Upper lobe of left lung (tissue), 6 donors: ENCODE measurements around the gene CDH9. TPM values are rescaled to one million over a fixed set of nuclear protein-coding genes. Genes with fewer than 3 reads are reported as not detected.

ENCODE experiments used
- ATAC-seq, 2 donors: fragments of 200-7000 bp; cut with Tn5 transposase; one replicate each; pipeline ENCODE4 v1.9.1; 2022; ENCODE audit warnings: mild to moderate bottlenecking in 2 of 2, moderate library complexity in 2 of 2; ENCODE audit not compliant: low FRiP score in 2 of 2
- DNase-seq, 2 donors: peaks; one replicate each; pipeline ENCODE4 v3.0.0-alpha.2; 2019 to 2020
- H3K27ac ChIP-seq, 4 donors: fragments of 200-600 bp; sonication (generic); one replicate each; pipeline ENCODE4 v1.5.1; 2016 to 2019
- H3K27me3 ChIP-seq, 4 donors: fragments of 200-600 bp; sonication (generic); one replicate each; pipeline ENCODE4 v1.5.1; 2017 to 2019
- H3K36me3 ChIP-seq, 4 donors: fragments of 200-600 bp; sonication (generic); one replicate each; pipeline ENCODE4 v1.5.1; 2016 to 2019
- H3K4me1 ChIP-seq, 4 donors: fragments of 200-600 bp; sonication (generic); one replicate each; pipeline ENCODE4 v1.5.1; 2018 to 2019
- H3K4me3 ChIP-seq, 4 donors: fragments of 200-600 bp; sonication (generic); one replicate each; pipeline ENCODE4 v1.5.1; 2017 to 2019; ENCODE audit warnings: mild to moderate bottlenecking in 2 of 4, moderate library complexity in 1 of 4
- H3K9me3 ChIP-seq, 4 donors: fragments of 200-600 bp; sonication (generic); one replicate each; pipeline ENCODE4 v1.5.1; 2018 to 2019
- EP300 ChIP-seq, 4 donors: sonication (generic); formaldehyde crosslinking; IDR thresholded peaks; one replicate each; pipeline ENCODE4 v1.5.1; 2017; ENCODE audit warnings: antibody characterized with exemption in 4 of 4, control low read depth in 2 of 4
- POLR2A ChIP-seq, 4 donors: fragments of 450-650 bp; IDR thresholded peaks; one replicate each; pipeline ENCODE4 v1.5.1; 2016 to 2017; ENCODE audit warnings: antibody characterized with exemption in 4 of 4, mild to moderate bottlenecking in 2 of 4
- POLR2AphosphoS5 ChIP-seq, 2 donors: sonication (generic); formaldehyde crosslinking; IDR thresholded peaks; one replicate each; pipeline ENCODE4 v1.5.1; 2017; ENCODE audit warnings: antibody characterized with exemption in 2 of 2
- WGBS, 2 donors: methylation state at CpG; one replicate each; pipeline ENCODE4 v1.1.5; 2017 to 2018; 5-methylcytosine and 5-hydroxymethylcytosine counted together
- total RNA-seq, 6 donors: library from RNA; depleted of rRNA in 4 of 6; stranded (reverse); fragments of >200 nt in 4 of 6; gene quantifications; one replicate each; pipeline versions ENCODE4 v1.1.0 to v1.2.1, GENCODE V29; 2016 to 2021
- TF ChIP-seq, protein P1 (sequence below), 6 experiments: fragments of 450-650 bp in 4 of 6; fragments of 200-600 bp in 2 of 6; sonication (generic) in 2 of 6; IDR thresholded peaks; one replicate each; pipeline ENCODE4 v1.5.1; 2016 to 2019; ENCODE audit warnings: antibody characterized with exemption in 6 of 6
- donor health status: DM: no; HTN: no; CAD: no; lungs with moderate emphysema.
- donor health status: DM: no; HTN: yes; CAD: no; lungs with severe emphysema.

Gene CDH9
- total RNA-seq, 6 donors from 2014 or later = not detected

DNA sequence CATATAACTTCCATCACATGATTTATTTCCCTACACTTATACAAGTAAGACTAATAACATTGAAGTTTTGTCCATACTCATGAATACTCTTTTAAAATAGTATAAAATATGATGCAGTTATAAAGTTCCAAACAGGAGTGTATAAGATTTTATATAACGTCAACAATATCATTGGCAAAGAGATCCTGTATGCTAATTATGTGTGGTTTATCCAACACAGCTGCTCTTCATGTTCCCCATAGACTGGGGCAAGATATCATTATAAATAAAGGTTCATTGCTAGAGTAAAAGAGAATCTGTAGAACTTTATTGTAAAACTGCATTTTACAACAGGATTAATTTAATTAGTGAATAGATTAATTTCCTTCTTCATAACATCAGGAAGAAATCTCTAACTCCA is 16.9 kb downstream of the CDH9 start:
- H3K27me3 ChIP-seq = no peaks in the 10 kb centered on the region
- H3K9me3 ChIP-seq = no peaks in the 10 kb centered on the region
- DNase-seq (no peak), ATAC-seq (no peak)
- no peak overlapping the region for H3K27ac ChIP-seq
- 59 to 65% methylated on average over 1 of the region's 1 CpG for WGBS, 2 donors
- TF ChIP-seq, protein P1, sequence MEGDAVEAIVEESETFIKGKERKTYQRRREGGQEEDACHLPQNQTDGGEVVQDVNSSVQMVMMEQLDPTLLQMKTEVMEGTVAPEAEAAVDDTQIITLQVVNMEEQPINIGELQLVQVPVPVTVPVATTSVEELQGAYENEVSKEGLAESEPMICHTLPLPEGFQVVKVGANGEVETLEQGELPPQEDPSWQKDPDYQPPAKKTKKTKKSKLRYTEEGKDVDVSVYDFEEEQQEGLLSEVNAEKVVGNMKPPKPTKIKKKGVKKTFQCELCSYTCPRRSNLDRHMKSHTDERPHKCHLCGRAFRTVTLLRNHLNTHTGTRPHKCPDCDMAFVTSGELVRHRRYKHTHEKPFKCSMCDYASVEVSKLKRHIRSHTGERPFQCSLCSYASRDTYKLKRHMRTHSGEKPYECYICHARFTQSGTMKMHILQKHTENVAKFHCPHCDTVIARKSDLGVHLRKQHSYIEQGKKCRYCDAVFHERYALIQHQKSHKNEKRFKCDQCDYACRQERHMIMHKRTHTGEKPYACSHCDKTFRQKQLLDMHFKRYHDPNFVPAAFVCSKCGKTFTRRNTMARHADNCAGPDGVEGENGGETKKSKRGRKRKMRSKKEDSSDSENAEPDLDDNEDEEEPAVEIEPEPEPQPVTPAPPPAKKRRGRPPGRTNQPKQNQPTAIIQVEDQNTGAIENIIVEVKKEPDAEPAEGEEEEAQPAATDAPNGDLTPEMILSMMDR (IDR thresholded peaks at IDR 0.05) = no peak
- H3K36me3 ChIP-seq = no peaks in the 10 kb centered on the region
- no peaks in the 10 kb centered on the region for H3K4me1 ChIP-seq
- H3K4me3 ChIP-seq = no peak overlapping the region

DNA sequence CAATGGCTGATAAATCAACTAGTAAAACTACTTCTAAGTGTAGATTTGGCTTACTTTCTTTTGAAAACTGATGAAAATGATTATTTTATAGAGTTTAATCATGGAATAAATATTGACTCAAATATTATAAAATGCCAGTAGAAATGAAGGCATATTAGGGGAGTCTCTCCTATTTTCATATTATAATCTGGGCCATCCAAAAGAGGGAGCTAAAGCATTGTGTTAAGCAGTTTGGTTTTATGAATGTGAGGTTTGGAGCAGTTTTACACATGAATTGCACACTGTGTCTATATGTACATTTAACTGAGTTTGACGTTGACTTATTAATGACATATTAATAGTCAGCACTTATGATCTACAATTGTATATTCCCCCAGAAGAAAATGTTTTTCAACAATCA is 17.4 kb downstream of the CDH9 start:
- Histone ChIP-seq H3K36me3 (no peaks in the 10 kb centered on the region), H3K27me3 (no peaks in the 10 kb centered on the region), H3K4me3 (no peak overlapping the region), H3K27ac (no peak overlapping the region), H3K9me3 (no peaks in the 10 kb centered on the region), H3K4me1 (no peaks in the 10 kb centered on the region)
- ATAC-seq (no peak), DNase-seq (no peak)
- WGBS, 2 donors = 20 to 28% methylated on average over 1 of the region's 1 CpG
- TF ChIP-seq, protein P1 (IDR thresholded peaks at IDR 0.05) = no peak
- TF ChIP-seq EP300 (IDR thresholded peaks at IDR 0.05) (no peak), POLR2AphosphoS5 (IDR thresholded peaks at IDR 0.05) (no peak), POLR2A (IDR thresholded peaks at IDR 0.05) (no peak)

DNA sequence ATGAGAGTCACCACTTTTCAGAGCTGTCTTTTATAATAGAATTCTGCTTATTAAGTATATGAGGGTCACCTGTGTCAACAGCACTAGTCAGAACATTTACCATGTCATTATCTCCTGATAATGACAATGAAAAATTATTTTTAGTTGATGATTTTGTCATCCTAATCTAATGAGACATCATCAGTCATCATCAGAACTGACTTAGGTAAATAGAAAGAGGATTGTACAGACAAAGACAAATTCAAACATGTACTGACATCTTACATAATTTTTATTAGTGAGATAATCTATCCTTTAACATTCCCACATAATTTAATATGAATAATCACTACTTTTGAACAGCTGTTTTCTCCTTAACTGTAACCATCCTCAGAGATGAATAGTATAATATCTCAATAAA is 22.6 kb downstream of the CDH9 start:
- H3K27ac ChIP-seq = no peak overlapping the region
- no peaks in the 10 kb centered on the region for H3K27me3 ChIP-seq
- no peaks in the 10 kb centered on the region for H3K36me3 ChIP-seq
- H3K4me3 ChIP-seq = no peak overlapping the region
- no peaks in the 10 kb centered on the region for H3K4me1 ChIP-seq
- no peaks in the 10 kb centered on the region for H3K9me3 ChIP-seq
- DNase-seq = no peak
- TF ChIP-seq, protein P1 (IDR thresholded peaks at IDR 0.05) = no peak
- TF ChIP-seq POLR2AphosphoS5 (IDR thresholded peaks at IDR 0.05) = no peak
- TF ChIP-seq POLR2A (IDR thresholded peaks at IDR 0.05) = no peak
- TF ChIP-seq EP300 (IDR thresholded peaks at IDR 0.05) = no peak
- ATAC-seq = no peak

DNA sequence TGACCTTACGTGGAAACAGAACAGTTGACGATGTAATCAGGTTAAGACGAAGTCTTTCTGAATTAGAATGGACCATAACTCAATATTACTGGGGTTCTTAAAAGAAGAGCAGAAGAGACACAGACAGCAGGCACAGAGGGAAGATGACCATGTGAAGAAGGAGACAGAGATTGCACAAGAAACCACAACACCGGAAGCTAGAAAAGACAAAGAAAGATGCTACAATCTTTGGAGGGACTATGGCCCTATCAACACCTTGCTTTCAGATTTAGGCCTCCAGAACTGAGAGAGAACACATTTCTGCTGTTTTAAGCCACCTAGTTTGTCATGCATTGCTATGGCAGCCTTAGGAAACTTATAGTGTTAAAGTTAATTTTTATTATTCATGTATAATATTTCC is 27.1 kb downstream of the CDH9 start:
- Histone ChIP-seq H3K4me1 (no peaks in the 10 kb centered on the region), H3K9me3 (no peaks in the 10 kb centered on the region), H3K27ac (no peak overlapping the region), H3K4me3 (no peak overlapping the region), H3K27me3 (no peaks in the 10 kb centered on the region), H3K36me3 (no peaks in the 10 kb centered on the region)
- no peak for ATAC-seq
- DNase-seq = no peak
- TF ChIP-seq POLR2AphosphoS5 (IDR thresholded peaks at IDR 0.05) = no peak
- TF ChIP-seq, protein P1 (IDR thresholded peaks at IDR 0.05) = no peak
- no peak for TF ChIP-seq EP300 (IDR thresholded peaks at IDR 0.05)
- TF ChIP-seq POLR2A (IDR thresholded peaks at IDR 0.05) = no peak
- WGBS, 2 donors = 86 to 90% methylated on average over 4 of the region's 4 CpGs

DNA sequence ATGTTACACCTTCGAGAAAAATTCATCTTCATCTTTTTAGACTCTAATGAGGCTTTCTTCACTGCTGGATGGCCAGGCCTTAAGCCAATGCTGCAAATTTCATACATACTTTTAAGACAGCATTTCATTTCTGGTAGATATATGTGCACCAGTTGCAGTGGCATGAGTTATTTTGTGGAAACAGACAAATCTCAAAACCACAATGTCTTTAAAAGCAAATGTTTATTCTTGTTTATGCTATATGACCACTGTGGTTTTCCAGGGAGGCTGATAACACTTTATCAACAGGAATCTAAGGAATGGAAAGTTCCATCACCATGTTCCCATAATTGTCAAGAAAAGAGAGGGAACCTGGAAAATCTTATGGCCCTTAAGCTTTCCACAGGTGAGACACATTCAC is 27.7 kb downstream of the CDH9 start:
- DNase-seq = no peak
- no peaks in the 10 kb centered on the region for H3K4me1 ChIP-seq
- no peaks in the 10 kb centered on the region for H3K27me3 ChIP-seq
- TF ChIP-seq, protein P1 (IDR thresholded peaks at IDR 0.05) = no peak
- TF ChIP-seq POLR2A (IDR thresholded peaks at IDR 0.05) (no peak), POLR2AphosphoS5 (IDR thresholded peaks at IDR 0.05) (no peak), EP300 (IDR thresholded peaks at IDR 0.05) (no peak)
- no peaks in the 10 kb centered on the region for H3K9me3 ChIP-seq
- ATAC-seq = no peak
- no peak overlapping the region for H3K27ac ChIP-seq
- WGBS, 2 donors = 83 to 93% methylated on average over 1 of the region's 1 CpG
- no peaks in the 10 kb centered on the region for H3K36me3 ChIP-seq
- no peak overlapping the region for H3K4me3 ChIP-seq
